Measurements from ENCODE around the gene UGT1A6.

GRCh38 chr2:233688341-233688740, 4.3 kb upstream of the UGT1A6 start:
- no peak for TF ChIP-seq CTCF (conservative IDR thresholded peaks at IDR 0.05; ENCODE audit: low read depth, low read length)
- TF ChIP-seq POLR2A (IDR thresholded peaks at IDR 0.05; ENCODE audit: low read depth, low read length): no peak
- TF ChIP-seq USF2 (IDR thresholded peaks at IDR 0.05; ENCODE audit: low read depth, low read length): no peak
- TF ChIP-seq RAD21 (IDR thresholded peaks at IDR 0.05; ENCODE audit: low read length): no peak
- no peak for TF ChIP-seq RCOR1 (IDR thresholded peaks at IDR 0.05; ENCODE audit: insufficient replicate concordance, low read length)
- TF ChIP-seq ELK1 (IDR thresholded peaks at IDR 0.05; ENCODE audit: borderline replicate concordance, low read depth, low read length): no peak
- no peak for TF ChIP-seq MAFK (IDR thresholded peaks at IDR 0.05; ENCODE audit: low read depth, low read length)
- TF ChIP-seq BHLHE40 (IDR thresholded peaks at IDR 0.05; ENCODE audit: low read depth, low read length): no peak
- no peak for TF ChIP-seq CHD1 (IDR thresholded peaks at IDR 0.05; ENCODE audit: low read depth, low read length)
- TF ChIP-seq FOS (IDR thresholded peaks at IDR 0.05; ENCODE audit: low read depth, low read length): no peak
- TF ChIP-seq RFX5 (IDR thresholded peaks at IDR 0.05; ENCODE audit: low read depth, low read length): no peak
- TF ChIP-seq SMC3 (IDR thresholded peaks at IDR 0.05; ENCODE audit: low read depth, low read length): no peak

Data from IMR-90 (cell line).